GM19238 (cell line): ENCODE measurements around the gene NUCKS1.

ENCODE experiments used
- DNase-seq: peaks from one replicate; pipeline ENCODE4 v3.0.0; 2011; ENCODE audit warnings: low spot score; ENCODE audit not compliant: insufficient read length

The NUCKS1 gene

GRCh38 chr1:205770618-205771017 lies 20.6 kb upstream of the NUCKS1 start:
- DNase-seq: no peak

- DNase-seq: no peak
These were observed 19.8 kb upstream of the NUCKS1 start for GRCh38 chr1:205769641-205770365.

GRCh38 chr1:205767248-205767647 lies 17.3 kb upstream of the NUCKS1 start:
- no peak for DNase-seq

- no peak for DNase-seq
These were observed 16.6 kb upstream of the NUCKS1 start for GRCh38 chr1:205766570-205766969.

- DNase-seq: no peak
These were observed 16.1 kb upstream of the NUCKS1 start for GRCh38 chr1:205766038-205766437.

GRCh38 chr1:205764578-205764977 lies 14.6 kb upstream of the NUCKS1 start:
- DNase-seq: no peak

- DNase-seq: no peak
These were observed 14.0 kb upstream of the NUCKS1 start for GRCh38 chr1:205763980-205764379.

- DNase-seq: no peak
These were observed 10.6 kb upstream of the NUCKS1 start for GRCh38 chr1:205760606-205761005.

- no peak for DNase-seq
These were observed 6.6 kb upstream of the NUCKS1 start for GRCh38 chr1:205756552-205756951.

GRCh38 chr1:205754857-205755256 lies 4.9 kb upstream of the NUCKS1 start:
- DNase-seq: no peak

- DNase-seq: no peak
These were observed 1.2 kb upstream of the NUCKS1 start for GRCh38 chr1:205751036-205751651.

GRCh38 chr1:205749234-205750137 lies 496 bp downstream of the NUCKS1 start:
- peak; percentile 91 for DNase-seq

- DNase-seq: peak; percentile 31
These were observed 1.4 kb downstream of the NUCKS1 start for GRCh38 chr1:205748403-205749233.

- no peak for DNase-seq
These were observed 3.1 kb downstream of the NUCKS1 start for GRCh38 chr1:205746757-205747412.

GRCh38 chr1:205744403-205744802 lies 5.6 kb downstream of the NUCKS1 start:
- DNase-seq: no peak

GRCh38 chr1:205743977-205744376 lies 6.0 kb downstream of the NUCKS1 start:
- no peak for DNase-seq

GRCh38 chr1:205741681-205742080 lies 8.3 kb downstream of the NUCKS1 start:
- no peak for DNase-seq

GRCh38 chr1:205739348-205740160 lies 10.4 kb downstream of the NUCKS1 start:
- no peak for DNase-seq

- no peak for DNase-seq
These were observed 14.8 kb downstream of the NUCKS1 start for GRCh38 chr1:205735218-205735617.
